A549 (cell line): ENCODE data around the gene MTAP. TPM values are rescaled to one million over a fixed set of nuclear protein-coding genes. Genes with fewer than 3 reads are reported as not detected.

Source experiments
- ATAC-seq, 2 experiments: fragments of 200-7000 bp in 1 of 2; fragments of >200 bp in 1 of 2; cut with Nextera tagmentation in 1 of 2; cut with Tn5 transposase in 1 of 2; 3 replicates each; pipeline versions ENCODE4 v1.8.0 to v1.9.1; 2018 to 2020; ENCODE audit warnings: mild to moderate bottlenecking in 1 of 2, moderate library complexity in 1 of 2
- CTCF ChIA-PET: fragments of 300-600 bp; sonication (Branson Sonifier 250); formaldehyde crosslinking; extraction: SDS; loops from one replicate; lab custom pipeline; 2021; ENCODE audit warnings: antibody characterized with exemption, inconsistent platforms; lab: Yijun Ruan, JAX
- POLR2A ChIA-PET: fragments of 350-600 bp; formaldehyde crosslinking; extraction: SDS; loops from one replicate; lab custom pipeline; 2021; ENCODE audit warnings: antibody characterized with exemption, inconsistent platforms; lab: Yijun Ruan, JAX
- DNase-seq, 2 experiments: peaks; one replicate each; pipeline versions ENCODE4 v3.0.0 to v3.0.0-alpha.2; 2011 to 2016; ENCODE audit warnings: low read depth in 1 of 2, low spot score in 1 of 2
- FAIRE-seq: peaks from 2 replicates; lab custom pipeline; 2011; peaks lifted over from hg19 to GRCh38; lab: Jason Lieb, UNC
- H3K27ac ChIP-seq, 2 experiments: fragments of >200 bp; sonication (Bioruptor Twin); formaldehyde crosslinking; 3 replicates each; pipeline ENCODE4 v1.5.1; 2016 to 2017
- H3K4me1 ChIP-seq: fragments of >200 bp; sonication (Bioruptor Twin); formaldehyde crosslinking; 3 replicates; pipeline ENCODE4 v1.6.1; 2016
- H3K4me2 ChIP-seq: fragments of >200 bp; sonication (Bioruptor Twin); formaldehyde crosslinking; 3 replicates; pipeline ENCODE4 v1.6.1; 2016
- H3K4me3 ChIP-seq: fragments of >200 bp; sonication (Bioruptor Twin); formaldehyde crosslinking; 3 replicates; pipeline ENCODE4 v1.5.1; 2016
- H3K9me3 ChIP-seq: fragments of >200 bp; sonication (Bioruptor Twin); formaldehyde crosslinking; 3 replicates; pipeline ENCODE4 v1.6.1; 2016
- ATOH8 ChIP-seq: fragments of 250-450 bp; sonication (Bioruptor Pico); IDR thresholded peaks from 2 replicates; pipeline ENCODE4 v1.5.0; 2020; ENCODE audit warnings: low read depth, mild to moderate bottlenecking, moderate library complexity
- CHD2 ChIP-seq: fragments of 150-350 bp; IDR thresholded peaks from 2 replicates; pipeline ENCODE4 v1.6.1; 2014; ENCODE audit warnings: low read length; ENCODE audit not compliant: partially characterized antibody
- CHD4 ChIP-seq: fragments of 200-600 bp; sonication (generic); IDR thresholded peaks from 2 replicates; pipeline ENCODE4 v1.6.1; 2016; ENCODE audit warnings: antibody characterized with exemption, mild to moderate bottlenecking, borderline replicate concordance
- CTCF ChIP-seq: fragments of >200 bp; sonication (Bioruptor Twin); formaldehyde crosslinking; IDR thresholded peaks from 3 replicates; pipeline ENCODE4 v1.5.1; 2016
- E2F6 ChIP-seq: IDR thresholded peaks from 2 replicates; pipeline ENCODE4 v1.6.1; 2012; ENCODE audit warnings: low read depth, borderline replicate concordance
- EHMT2 ChIP-seq: fragments of 200-600 bp; sonication (generic); IDR thresholded peaks from 2 replicates; pipeline ENCODE4 v1.6.1; 2016; ENCODE audit warnings: antibody characterized with exemption, low read depth, mild to moderate bottlenecking, moderate library complexity
- ESRRA ChIP-seq: fragments of 150-350 bp; IDR thresholded peaks from 2 replicates; pipeline ENCODE4 v1.6.1; 2014; ENCODE audit warnings: mild to moderate bottlenecking, low read length, borderline replicate concordance
- FOSB ChIP-seq: fragments of 250-450 bp; sonication (Bioruptor Pico); IDR thresholded peaks from 2 replicates; pipeline ENCODE4 v1.5.0; 2020; ENCODE audit warnings: mild to moderate bottlenecking, moderate library complexity
- FOXS1 ChIP-seq: fragments of 250-450 bp; sonication (Bioruptor Pico); IDR thresholded peaks from 2 replicates; pipeline ENCODE4 v1.5.0; 2020; ENCODE audit warnings: mild to moderate bottlenecking, moderate library complexity
- GATA3 ChIP-seq: IDR thresholded peaks from 2 replicates; pipeline ENCODE4 v1.6.1; 2012; ENCODE audit warnings: borderline replicate concordance
- HES2 ChIP-seq: fragments of >200 bp; sonication (Bioruptor Twin); formaldehyde crosslinking; IDR thresholded peaks from 2 replicates; pipeline ENCODE4 v1.6.1; 2016
- HEYL ChIP-seq: fragments of 250-450 bp; sonication (Bioruptor Pico); IDR thresholded peaks from 2 replicates; pipeline ENCODE4 v1.8.0; 2021; ENCODE audit warnings: mild to moderate bottlenecking, moderate library complexity
- JUN ChIP-seq, 2 experiments: fragments of >200 bp; sonication (Bioruptor Twin); formaldehyde crosslinking; IDR thresholded peaks; 2 replicates in 1 of 2; 3 replicates in 1 of 2; pipeline ENCODE4 v1.6.1; 2016 to 2017
- JUNB ChIP-seq: fragments of >200 bp; sonication (Bioruptor Twin); formaldehyde crosslinking; IDR thresholded peaks from 2 replicates; pipeline ENCODE4 v1.6.1; 2016
- KDM1A ChIP-seq: fragments of 200-600 bp; sonication (generic); IDR thresholded peaks from 2 replicates; pipeline ENCODE4 v1.6.1; 2016; ENCODE audit warnings: low read depth, mild to moderate bottlenecking
- KDM5A ChIP-seq: fragments of 200-600 bp; sonication (generic); IDR thresholded peaks from 2 replicates; pipeline ENCODE4 v1.6.1; 2016; ENCODE audit warnings: antibody characterized with exemption, mild to moderate bottlenecking
- MAFK ChIP-seq: fragments of 450-650 bp; IDR thresholded peaks from 2 replicates; pipeline ENCODE4 v1.6.1; 2014; ENCODE audit not compliant: partially characterized antibody
- MAX ChIP-seq: IDR thresholded peaks from 2 replicates; pipeline ENCODE4 v1.6.1; 2012
- MYC ChIP-seq: IDR thresholded peaks from 2 replicates; pipeline ENCODE4 v1.6.1; 2012; ENCODE audit warnings: mild to moderate bottlenecking, inconsistent platforms, low read length, improper control_type of control experiment, borderline replicate concordance
- NFE2L2 ChIP-seq: fragments of 150-350 bp; conservative IDR thresholded peaks from 2 replicates; pipeline ENCODE4 v1.6.1; 2014; ENCODE audit warnings: low read length
- NR3C1 ChIP-seq: fragments of >200 bp; sonication (Bioruptor Twin); formaldehyde crosslinking; IDR thresholded peaks from 3 replicates; pipeline ENCODE4 v1.6.1; 2017
- PBX3 ChIP-seq: IDR thresholded peaks from 2 replicates; pipeline ENCODE4 v1.6.1; 2012
- PHF8 ChIP-seq: fragments of 200-600 bp; sonication (generic); IDR thresholded peaks from 2 replicates; pipeline ENCODE4 v1.6.1; 2016; ENCODE audit warnings: low read depth, mild to moderate bottlenecking, antibody characterized with exemption, moderate library complexity, borderline replicate concordance
- POLR2A ChIP-seq: IDR thresholded peaks from 2 replicates; pipeline ENCODE4 v1.6.1; 2012; ENCODE audit warnings: mild to moderate bottlenecking, low read length
- RAD21 ChIP-seq, 2 experiments: fragments of >200 bp in 1 of 2; sonication (Bioruptor Twin) in 1 of 2; formaldehyde crosslinking in 1 of 2; IDR thresholded peaks in 1 of 2; conservative IDR thresholded peaks in 1 of 2; 2 replicates in 1 of 2; 3 replicates in 1 of 2; pipeline ENCODE4 v1.6.1; 2012 to 2018; ENCODE audit warnings: inconsistent platforms in 1 of 2
- TP53 ChIP-seq: fragments of 250-450 bp; sonication (Bioruptor Pico); IDR thresholded peaks from 2 replicates; pipeline ENCODE4 v1.5.0; 2021; ENCODE audit warnings: mild to moderate bottlenecking, moderate library complexity
- ZC3H11A ChIP-seq: fragments of 450-650 bp; IDR thresholded peaks from 2 replicates; pipeline ENCODE4 v1.6.1; 2014; ENCODE audit warnings: antibody characterized with exemption, mild to moderate bottlenecking
- ZSCAN20 ChIP-seq: fragments of 250-450 bp; sonication (Bioruptor Pico); IDR thresholded peaks from 2 replicates; pipeline ENCODE4 v1.8.0; 2022; ENCODE audit warnings: mild to moderate bottlenecking, moderate library complexity
- WGBS: methylation state at CpG from one replicate; pipeline ENCODE4 v1.1.6; 2017; ENCODE audit errors: missing lambda C conversion rate; 5-methylcytosine and 5-hydroxymethylcytosine counted together
- polyA plus RNA-seq, 4 experiments: library from polyadenylated mRNA; depleted of rRNA in 3 of 4; stranded (reverse); fragments of >200 nt; fragmentation: RNase III in 1 of 4; extraction: RNeasy Plus Mini Kit Qiagen cat#74134 plus additional on column Dnase treatment in 1 of 4; gene quantifications; 2 replicates in 3 of 4; 3 replicates in 1 of 4; pipeline ENCODE4 v1.2.3, GENCODE V29; 2011 to 2017

MTAP gene
- polyA plus RNA-seq, 2 of the 4 experiments (the other 2 are of a cell fraction): 4.1 to 35.6 TPM

GRCh38 chr9:21927752-21928151 lies 125.3 kb downstream of the MTAP start:
- ATAC-seq: no peak
- POLR2A ChIA-PET: no interaction called here
- TF ChIP-seq ZC3H11A (no peak), ZSCAN20 (CRISPR knock-in tag) (no peak), ATOH8 (CRISPR knock-in tag) (no peak), PBX3 (no peak), FOXS1 (CRISPR knock-in tag) (no peak), POLR2A (no peak), TP53 (CRISPR knock-in tag) (no peak), MYC (no peak), CTCF (no peak), KDM1A (no peak), KDM5A (no peak), NFE2L2 (no peak), JUNB (no peak), HES2 (no peak), GATA3 (no peak), FOSB (no peak), HEYL (CRISPR knock-in tag) (no peak)
- TF ChIP-seq, all 56 proteins: peak for 0
- FAIRE-seq (no peak), DNase-seq (no peak)
- no peaks in the 10 kb centered on the region for H3K9me3 ChIP-seq
- no peak overlapping the region for H3K4me2 ChIP-seq
- no peak overlapping the region for H3K4me3 ChIP-seq
- CTCF ChIA-PET: no interaction called here
- H3K4me1 ChIP-seq: no peaks in the 10 kb centered on the region
- no peak overlapping the region for H3K27ac ChIP-seq

GRCh38 chr9:21931428-21931827 lies 129.0 kb downstream of the MTAP start:
- FAIRE-seq: no peak
- no peak for TF ChIP-seq PHF8
- TF ChIP-seq JUN (IDR thresholded peaks at IDR 0.05): no peak
- TF ChIP-seq RAD21 (conservative IDR thresholded peaks at IDR 0.05 in 1 of 2, IDR thresholded peaks at IDR 0.05 in 1 of 2): no peak
- TF ChIP-seq CHD4: no peak
- no peak for TF ChIP-seq MAFK
- TF ChIP-seq CHD2: no peak
- no peak for TF ChIP-seq EHMT2
- TF ChIP-seq NR3C1: no peak
- TF ChIP-seq MAX: no peak
- TF ChIP-seq HES2: no peak
- no peak for TF ChIP-seq E2F6
- no peak for TF ChIP-seq ESRRA
- TF ChIP-seq CTCF: no peak
- CTCF ChIA-PET: no interaction called here
- ATAC-seq: no peak
- Histone ChIP-seq H3K4me2 (no peak overlapping the region), H3K27ac (no peak overlapping the region), H3K4me1 (no peaks in the 10 kb centered on the region), H3K9me3 (no peaks in the 10 kb centered on the region), H3K4me3 (no peak overlapping the region)
- no peak for DNase-seq
- no CpG with 5 or more reads among the region's 1 CpG for WGBS
- POLR2A ChIA-PET: no interaction called here
